ENCODE results near the gene MMEL1. TPM values are rescaled to one million over a fixed set of nuclear protein-coding genes. Genes with fewer than 3 reads are reported as not detected.

MMEL1 gene
- total RNA-seq, 1 donor from 2014 or later: 3.6 TPM

DNA sequence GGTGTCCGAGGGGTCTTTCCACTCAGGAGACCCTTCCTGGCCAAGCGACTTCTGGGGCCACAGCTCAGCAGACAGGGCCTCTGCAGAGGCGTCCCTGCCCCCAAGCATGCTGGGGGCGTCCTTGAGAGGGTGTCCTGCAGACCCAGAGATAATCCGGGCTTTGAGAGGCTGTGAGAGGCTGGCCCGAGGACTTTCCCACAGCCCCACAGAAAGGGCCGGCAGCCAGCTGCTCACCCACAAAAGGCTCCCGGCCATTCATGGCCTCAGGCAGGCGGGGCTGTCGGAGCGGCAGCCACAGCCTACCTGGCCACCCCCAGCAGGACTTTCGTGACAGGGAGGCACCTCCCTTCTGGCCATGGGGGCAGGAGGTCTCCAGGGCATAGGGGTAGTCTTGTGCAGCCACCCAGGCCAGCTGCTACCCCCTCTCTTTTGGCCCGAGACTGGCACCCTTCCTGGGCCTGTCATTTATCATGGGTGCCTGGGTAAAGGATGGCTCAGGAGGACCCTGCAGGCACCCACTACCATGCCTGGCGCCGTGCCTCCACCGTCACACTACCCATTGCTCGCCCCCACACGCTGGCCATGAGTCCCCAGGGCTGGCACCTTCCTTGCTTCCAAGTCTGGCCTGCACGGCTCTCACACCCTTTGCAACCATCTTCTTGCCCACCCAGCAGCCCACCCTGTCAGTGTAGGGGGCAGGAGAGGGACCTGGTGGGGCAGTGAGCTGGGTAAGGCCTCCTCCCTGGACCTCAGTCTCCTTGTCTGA is 87.8 kb downstream of the MMEL1 start:
- DNase-seq (ENCODE audit: low read depth in 2 of 2): no peak

DNA sequence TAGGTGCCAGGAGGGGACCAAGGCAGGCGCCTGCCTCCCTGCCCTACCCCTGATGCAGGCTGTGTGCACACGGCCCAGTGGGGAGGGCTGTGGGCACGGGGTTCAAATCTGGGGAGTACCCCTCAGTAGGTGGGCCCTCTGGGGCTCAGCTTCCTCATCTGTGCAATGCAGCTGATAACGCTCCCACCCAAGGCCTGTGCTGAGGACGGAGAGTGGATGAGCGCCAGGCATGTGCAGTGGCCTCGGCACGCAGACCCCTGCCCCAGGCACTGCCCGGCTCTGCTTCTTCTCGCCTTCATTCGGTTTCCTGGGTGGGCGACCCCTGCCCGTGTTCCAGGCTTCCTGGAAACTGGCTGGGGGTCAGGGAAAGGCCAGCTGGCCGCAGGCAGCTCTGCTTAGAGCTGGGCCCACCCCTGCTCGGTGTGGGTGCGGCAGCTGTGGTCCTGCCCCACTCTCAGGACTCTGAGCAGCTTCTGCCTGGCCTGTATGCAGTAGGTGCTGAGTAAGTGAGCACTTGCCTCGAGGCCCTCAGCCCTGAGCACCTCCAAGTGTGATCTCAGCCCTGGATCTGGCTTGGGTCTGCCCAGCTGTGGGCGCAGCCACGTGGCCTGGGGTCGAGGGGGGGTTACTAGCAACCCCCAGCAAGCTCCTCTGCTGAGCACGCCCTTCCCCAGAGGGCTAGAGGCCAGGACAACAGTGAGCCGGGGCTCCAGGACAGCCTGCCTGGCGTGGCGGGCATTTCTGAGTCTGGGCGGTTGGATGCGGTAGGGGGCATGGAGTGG is 88.5 kb downstream of the MMEL1 start:
- no peak for DNase-seq (ENCODE audit: low read depth in 2 of 2)

DNA sequence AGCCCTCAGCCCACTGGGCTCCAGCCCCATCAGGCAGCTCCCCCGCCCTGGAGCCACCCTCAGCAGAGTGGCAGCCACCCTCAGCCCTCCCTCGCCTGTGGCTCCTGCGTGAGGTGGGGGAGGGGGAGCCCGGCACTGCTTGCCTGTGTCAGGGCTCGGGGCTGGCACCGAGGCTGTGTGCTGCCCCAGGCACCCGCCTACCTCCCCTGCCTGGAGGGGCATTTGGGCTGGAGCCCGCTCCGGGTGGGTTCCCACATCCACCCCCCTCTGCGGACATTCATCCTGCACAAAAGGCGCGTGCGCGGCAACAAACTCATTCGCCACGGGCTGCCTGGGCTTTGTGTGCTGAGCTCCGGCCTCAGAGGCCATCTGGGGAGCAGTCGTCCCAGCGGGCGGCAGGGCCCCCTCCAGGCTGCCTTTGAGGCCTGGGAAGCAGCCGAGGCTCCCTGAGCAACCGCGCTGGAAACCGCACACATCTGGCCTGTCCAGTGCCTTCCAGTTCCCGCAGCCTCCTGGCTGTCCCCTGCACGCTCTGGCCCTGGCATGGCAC is 89.2 kb downstream of the MMEL1 start:
- no peak for DNase-seq (ENCODE audit: low read depth in 2 of 2)

DNA sequence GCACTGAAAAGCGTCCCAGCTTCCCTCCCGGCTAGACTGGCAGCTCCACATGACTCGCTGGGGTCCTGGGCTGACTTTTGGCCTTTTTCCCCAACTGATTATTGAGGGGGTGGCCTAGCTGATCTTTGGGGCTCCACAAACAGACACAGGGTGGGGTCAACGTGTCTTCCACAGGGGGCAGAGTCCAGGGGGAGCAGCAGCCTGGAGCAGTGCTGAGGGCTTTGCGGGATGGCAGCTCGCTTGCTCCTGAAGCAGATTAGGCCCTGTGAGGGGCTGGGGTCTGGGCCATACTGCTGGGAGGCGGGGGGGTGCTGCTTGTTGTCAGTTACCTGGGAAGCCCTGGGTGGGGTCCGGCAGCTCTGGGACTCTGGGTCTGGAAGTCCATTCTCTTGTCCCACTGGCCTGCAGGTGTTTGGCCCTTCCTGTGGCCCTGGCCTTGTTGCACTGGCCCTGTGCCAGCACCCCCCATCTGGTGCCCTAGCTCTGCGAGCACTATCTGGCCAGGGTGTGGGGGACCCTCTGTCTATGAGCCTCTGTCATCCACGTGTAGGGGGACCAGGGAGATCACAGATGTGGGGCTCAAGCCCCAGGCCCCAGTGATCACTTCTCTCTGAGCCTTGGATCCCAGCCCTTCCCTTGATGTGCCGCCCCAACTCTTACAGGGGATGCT is 90.4 kb downstream of the MMEL1 start:
- DNase-seq (ENCODE audit: low read depth in 2 of 2): no peak

DNA sequence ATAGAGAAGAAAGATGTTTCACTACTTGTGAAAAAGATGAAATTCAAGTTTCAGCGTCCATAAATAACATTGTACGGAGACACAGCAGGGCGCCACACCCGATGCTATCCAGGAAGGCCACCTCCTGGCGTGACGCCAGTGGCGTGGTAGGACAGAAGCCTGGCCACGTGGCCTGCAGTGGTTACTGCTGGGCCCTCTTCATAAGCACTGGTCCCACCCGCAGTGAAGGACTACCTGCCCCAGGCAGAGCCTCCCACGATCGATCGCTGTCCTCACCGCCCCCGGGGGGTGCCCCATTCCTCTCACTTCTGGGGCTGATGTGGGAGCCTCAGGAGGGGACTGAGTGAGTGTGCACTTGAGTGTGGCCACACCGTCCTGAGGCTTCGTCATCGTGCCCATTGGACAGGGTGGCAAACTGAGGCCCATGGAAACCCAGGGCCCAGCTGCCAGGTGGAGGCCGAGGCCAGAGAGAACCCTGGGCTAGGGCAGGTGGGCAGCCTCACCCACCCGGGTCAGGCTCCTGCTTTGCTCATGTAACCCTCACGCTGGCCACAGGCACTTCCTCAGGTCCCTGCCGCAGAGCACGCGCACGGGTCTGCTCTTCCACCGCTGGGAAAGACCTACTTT is 91.1 kb downstream of the MMEL1 start:
- peak in 1 of 2 donors; percentile 29 for DNase-seq (ENCODE audit: low read depth in 2 of 2)

DNA sequence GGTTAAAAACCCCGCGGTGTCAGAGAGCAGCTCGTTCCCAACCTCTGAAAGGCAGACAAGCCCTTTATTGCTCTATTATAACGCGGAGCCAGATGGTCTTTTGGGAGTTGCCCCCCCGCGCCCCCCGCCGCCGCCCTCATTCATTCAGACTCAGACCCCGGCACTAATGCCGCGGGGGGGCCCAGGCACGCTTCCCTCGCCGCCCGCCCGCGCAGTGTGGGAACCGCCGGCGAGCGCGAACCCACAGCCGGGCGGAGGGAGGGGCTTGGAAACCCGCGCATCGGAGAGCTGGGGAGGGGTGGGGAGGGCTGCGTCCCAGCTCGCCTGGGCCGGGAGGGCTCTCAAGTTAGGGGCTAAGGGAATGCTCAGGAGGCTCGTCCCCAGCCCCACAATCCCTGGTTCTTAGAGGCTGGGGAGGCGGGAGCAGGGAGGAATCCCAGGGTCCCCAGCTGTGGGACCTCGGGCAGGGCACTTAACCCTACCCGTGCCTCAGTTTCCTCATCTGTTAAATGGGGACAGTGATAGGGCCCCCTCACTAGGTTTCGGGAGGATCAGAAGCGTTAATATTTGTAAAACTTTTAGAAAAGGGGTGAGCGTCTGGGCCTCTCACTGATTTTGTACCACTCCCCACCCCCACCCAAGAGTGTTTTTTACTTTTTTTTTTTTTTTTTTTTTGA is 91.9 kb downstream of the MMEL1 start:
- no peak for DNase-seq (ENCODE audit: low read depth in 2 of 2)

Other genes with a start within 250 kb of the MMEL1 start
- 3.1 and 3.5 TPM in 2 replicates for gene MORN1, start 241.5 kb downstream of the MMEL1 start, total RNA-seq
- 44.5 and 47.2 TPM in 2 replicates for gene RER1, start 241.2 kb downstream of the MMEL1 start, total RNA-seq
- 24.9 and 37.3 TPM in 2 replicates for gene PEX10, start 220.5 kb downstream of the MMEL1 start, total RNA-seq
- under 0.01 TPM in 2 replicates for gene PLCH2, start 156.7 kb downstream of the MMEL1 start, total RNA-seq
- 18.6 and 25.9 TPM in 2 replicates for gene PANK4, start 106.4 kb downstream of the MMEL1 start, total RNA-seq
- 0.13 TPM in 2 replicates for gene HES5, start 102.8 kb downstream of the MMEL1 start, total RNA-seq
- 66.8 and 150 TPM in 2 replicates for gene TNFRSF14, start 76.6 kb downstream of the MMEL1 start, total RNA-seq
- gene PRXL2B, start 46.2 kb downstream of the MMEL1 start, total RNA-seq: 55.7 and 107 TPM in 2 replicates
- under 0.01 and 0.13 TPM in 2 replicates for gene TTC34, start 168.7 kb upstream of the MMEL1 start, total RNA-seq

All from dermis microvascular lymphatic vessel endothelial cell (primary cell).